GM21528 (cell line): ENCODE measurements around the gene POU3F1.

Experiments
- ATAC-seq: cut with Tn5 transposase; IDR thresholded peaks from one replicate; pipeline ENCODE4 v1.9.1; 2021; ENCODE audit warnings: mild to moderate bottlenecking, moderate library complexity; ENCODE audit not compliant: unreplicated experiment, low FRiP score

POU3F1 gene

DNA sequence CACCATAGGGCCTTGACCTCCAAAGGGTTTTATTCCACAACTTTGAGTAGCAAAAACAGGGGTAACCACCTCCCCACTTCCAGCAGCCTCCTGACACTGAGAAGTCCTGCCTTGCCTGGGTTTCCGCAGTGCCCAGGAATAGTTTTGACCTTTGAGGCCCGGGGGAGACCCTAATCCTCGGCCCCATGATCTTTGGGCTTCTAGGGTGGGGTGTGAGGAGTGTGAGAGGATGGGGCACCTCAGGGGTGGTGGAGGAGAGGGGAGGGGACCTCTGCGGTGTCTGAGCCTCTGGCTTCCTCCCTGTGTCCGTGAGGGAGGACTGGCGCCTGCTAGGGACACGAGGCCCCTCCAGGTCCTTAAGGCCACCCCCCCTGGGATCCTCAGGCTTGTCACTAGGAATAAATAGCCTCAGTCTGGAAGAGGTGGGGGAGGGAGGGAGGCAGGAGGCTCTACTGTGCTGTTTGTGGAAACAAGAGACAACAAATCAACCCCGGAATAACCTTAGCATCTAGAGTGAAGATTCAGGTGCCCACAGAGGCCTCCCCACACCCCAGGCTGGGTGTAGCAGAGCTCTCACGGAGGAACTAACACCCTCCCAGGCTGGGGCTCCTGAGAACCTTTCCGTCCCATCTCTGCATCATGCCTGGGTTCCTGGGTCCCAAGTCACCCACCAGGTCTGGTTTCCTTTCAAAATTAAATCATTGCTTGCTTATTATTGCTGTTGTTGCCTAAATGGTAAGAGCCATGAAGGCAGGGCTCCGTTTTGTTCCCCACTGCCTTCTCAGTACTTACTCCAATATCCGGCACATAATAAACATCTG is 40.4 kb downstream of the POU3F1 start:
- no peak for ATAC-seq

GRCh38 chr1:38005195-38006007 is 41.2 kb downstream of the POU3F1 start, which contains the start of gene FHL3:
Gene FHL3 (minus strand): TSS chr1:38005514. CDS start chr1:37999412, 6,102 bp downstream.
- ATAC-seq: no peak

DNA sequence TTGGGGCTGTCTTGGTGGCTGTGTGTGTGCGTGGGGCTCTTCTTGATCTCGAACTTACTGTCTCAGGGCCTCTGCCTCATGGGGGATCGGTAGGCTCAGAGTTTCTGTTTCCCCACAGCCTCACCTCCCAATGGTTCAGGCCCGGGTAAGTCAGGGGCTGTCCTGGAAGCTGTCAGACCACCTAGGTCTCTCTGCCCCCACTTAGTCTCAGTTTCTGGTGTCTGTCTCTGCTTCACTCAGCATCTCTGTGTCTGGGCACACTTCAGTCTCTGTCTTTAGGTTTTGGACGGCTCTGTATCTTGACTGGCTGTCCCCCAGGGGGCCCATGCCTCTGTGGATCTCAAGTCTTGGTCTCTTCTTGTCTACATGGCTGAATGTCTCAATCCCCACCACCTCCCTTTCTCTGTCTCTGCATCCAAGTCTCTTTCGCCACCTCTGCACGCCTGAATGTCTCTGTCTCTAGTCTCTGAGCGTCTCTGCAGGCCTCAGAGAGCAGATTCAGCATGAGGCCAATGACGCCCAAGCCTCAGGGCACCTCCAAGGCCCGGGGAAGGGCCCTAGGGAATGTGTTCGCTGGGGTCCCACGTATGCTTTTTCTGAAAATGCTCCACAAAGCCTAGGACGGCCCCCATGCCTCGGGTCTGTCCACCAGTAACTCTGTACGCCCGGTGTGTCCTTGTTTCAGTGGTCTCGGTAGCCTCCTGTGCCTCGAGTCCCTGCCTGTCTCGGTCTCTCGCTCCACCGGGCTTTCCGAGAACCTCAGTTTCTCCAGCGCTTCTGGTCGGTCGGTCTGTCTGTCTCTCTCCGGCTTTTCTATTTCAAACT is 42.1 kb downstream of the POU3F1 start:
- ATAC-seq: no peak

DNA sequence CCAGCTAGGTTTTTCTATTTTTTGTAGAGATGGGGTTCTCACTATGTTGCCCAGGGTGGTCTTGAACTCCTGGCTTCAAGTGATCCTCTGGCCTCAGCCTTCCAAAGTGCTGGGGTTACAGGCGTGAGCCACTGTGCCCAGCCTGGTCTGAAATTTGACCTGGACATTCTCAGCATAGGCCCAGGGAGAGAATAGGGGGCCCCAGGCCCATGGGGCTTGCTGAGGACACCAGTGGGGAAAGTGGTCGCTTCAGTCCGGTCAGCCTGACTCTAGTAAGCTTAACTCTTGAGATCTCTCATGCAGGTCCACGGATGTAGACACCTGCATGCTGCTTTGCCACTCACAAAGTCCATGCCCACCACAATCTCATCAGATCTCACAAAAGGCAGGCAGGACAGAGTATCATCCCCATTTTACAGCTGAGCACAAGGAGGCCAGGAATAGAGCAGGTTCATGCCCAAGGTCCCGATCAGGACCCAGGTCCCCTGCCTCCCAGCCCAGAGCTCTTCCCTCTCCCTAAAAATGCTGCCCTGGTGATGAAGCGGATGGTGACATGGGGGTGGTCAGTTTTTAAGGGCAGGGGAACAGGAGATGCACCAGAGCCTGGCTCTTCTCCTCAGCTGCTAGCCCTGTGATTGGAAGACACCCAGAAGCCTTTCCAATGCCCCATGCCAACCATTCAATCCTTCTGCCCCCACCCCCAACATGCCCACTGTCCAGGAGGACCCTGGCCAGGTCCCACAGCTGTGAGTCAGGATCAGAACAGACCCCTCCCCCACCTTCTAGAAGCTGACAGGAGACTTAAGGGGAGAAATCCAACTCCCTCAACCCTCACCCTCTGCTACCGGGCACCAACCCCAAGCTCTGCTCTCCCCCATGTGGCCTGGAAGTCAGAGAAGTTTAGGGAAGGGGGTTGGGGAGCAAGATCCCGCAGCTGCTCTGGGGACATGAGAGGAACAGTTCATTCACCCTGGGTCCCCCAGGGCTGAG is 43.0 kb downstream of the POU3F1 start:
- no peak for ATAC-seq

GRCh38 chr1:38000529-38001455 is 45.8 kb downstream of the POU3F1 start:
- ATAC-seq: no peak

DNA sequence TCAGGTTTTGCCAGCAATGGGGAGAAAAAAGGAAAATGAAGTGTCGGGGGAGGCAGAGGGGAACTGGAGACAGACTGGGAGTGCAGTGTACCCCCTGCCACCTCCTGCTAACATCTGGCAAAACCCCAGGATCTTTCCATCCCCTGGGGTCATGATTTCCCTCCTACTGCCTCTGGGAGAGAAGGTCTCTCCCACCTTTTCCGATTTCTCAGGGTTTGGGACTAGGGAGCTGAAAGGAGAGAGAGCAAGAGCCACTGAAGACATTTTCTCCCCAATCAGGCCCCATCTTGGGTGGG is 46.4 kb downstream of the POU3F1 start:
- ATAC-seq: no peak

DNA sequence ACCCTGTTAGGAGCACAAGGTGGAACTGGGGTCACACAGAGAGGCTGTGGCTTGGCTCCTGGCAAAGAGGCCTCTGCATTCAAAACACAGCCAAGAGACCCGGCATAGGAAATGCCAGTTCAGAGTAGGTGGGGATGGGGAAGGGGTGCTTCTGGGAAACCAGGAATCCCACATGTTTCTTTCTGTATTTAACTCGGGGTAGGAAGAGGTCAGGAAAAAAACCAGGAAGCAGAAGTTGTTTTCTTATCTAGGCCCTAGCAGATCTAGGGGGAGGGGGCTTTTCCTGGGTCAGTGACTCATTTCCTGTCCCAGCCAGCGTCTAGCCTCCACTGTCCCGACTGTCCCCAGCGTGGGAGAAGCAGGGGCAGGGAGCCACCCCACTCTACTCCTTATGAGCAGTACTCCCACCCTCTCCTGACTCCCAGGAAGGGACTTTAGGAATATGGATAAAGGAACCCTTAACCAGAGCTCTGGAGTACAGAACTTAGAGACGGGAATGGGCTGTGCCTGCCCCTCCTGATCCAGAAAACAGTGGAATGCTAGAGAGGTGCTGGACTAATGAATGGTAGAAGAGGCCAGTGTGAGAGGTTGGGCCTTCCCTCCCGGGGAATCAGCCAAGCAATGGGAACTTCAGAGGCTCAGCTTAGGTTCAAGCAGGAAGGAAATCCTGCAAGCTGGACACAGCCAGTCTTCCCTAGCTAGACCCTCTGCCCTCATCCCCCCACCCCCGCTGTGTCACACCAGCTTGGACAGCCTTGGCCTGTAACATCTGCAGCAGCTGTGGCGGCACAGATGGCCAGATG is 47.0 kb downstream of the POU3F1 start:
- ATAC-seq: no peak

DNA sequence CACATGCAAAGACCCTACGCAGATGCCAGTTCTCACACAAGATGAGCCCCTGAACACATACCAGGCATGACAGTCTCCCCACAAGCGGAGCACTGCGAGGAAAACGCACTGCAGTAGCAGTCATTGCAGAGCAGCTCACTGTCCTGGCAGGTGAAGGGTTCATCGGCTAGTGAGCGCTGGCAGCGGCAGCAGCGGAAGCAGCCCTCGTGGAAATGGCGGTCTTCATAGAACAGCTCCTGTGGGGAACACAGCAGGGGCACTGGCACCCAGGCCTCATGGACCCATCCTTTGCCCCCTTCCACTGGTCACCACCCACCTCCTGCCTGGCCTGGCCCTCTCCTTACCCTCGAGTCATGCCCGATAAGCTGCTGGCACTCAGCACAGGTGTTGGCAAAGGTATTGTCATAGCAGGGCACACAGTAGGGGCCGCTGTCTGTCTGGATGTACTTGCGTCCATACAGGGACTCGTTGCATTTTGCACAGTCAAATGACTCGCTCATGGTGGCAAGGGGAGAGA is 47.6 kb downstream of the POU3F1 start:
- no peak for ATAC-seq

- no peak for ATAC-seq
Measured at GRCh38 chr1:37998089-37998808, 48.3 kb downstream of the POU3F1 start.

- no peak for ATAC-seq
Measured at GRCh38 chr1:37997256-37998088, 49.1 kb downstream of the POU3F1 start.

DNA sequence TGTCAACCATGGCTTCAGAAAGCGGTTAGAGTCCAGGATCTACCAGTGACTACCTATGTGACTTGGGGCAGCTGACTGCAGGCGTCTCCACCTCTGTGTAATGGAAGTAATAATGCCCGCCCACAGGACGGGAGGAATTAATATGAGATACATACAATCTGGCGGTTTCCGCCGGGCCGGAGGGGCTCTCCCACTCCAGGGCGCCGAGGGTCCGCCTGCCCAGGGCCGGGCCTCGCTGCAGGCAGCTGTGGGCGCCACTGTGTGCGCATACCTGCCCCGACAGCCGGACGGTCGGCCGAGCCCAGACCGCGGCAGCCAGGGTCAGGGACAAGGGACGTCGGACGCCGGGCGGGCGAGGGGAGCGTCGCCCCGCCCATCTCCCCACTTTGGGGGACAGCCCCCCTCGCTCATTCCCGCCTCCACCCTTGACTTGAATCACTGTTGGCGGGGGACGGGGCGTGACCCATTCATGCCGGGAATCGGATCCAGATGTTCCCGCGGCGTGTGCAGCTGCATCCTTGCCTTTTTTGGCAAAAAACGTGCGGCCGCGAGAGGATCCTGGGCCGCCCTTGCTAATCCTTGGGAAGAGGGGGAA is 50.7 kb downstream of the POU3F1 start:
- no peak for ATAC-seq

GRCh38 chr1:37994886-37995566 is 51.6 kb downstream of the POU3F1 start:
- ATAC-seq: no peak
